Ishikawa (cell line): ENCODE data around the gene NEO1.

Source experiments
- CEBPB ChIP-seq: IDR thresholded peaks from 2 replicates; pipeline ENCODE4 v1.6.1; 2012
- CREB1 ChIP-seq: IDR thresholded peaks from 2 replicates; pipeline ENCODE4 v1.6.1; 2012; ENCODE audit warnings: low read depth
- EGR1 ChIP-seq: IDR thresholded peaks from 2 replicates; pipeline ENCODE4 v1.6.1; 2012
- EP300 ChIP-seq: IDR thresholded peaks from 2 replicates; pipeline ENCODE4 v1.6.1; 2012; ENCODE audit warnings: borderline replicate concordance
- FOXM1 ChIP-seq: IDR thresholded peaks from 2 replicates; pipeline ENCODE4 v1.6.1; 2012; ENCODE audit warnings: low read depth, borderline replicate concordance
- MAX ChIP-seq: IDR thresholded peaks from 2 replicates; pipeline ENCODE4 v1.6.1; 2012
- NFIC ChIP-seq: IDR thresholded peaks from 2 replicates; pipeline ENCODE4 v1.6.1; 2012
- RAD21 ChIP-seq: IDR thresholded peaks from 2 replicates; pipeline ENCODE4 v1.6.1; 2012; ENCODE audit warnings: low read depth
- REST ChIP-seq: IDR thresholded peaks from 2 replicates; pipeline ENCODE4 v1.6.1; 2012; ENCODE audit warnings: low read depth, mild to moderate bottlenecking
- TAF1 ChIP-seq: IDR thresholded peaks from 2 replicates; pipeline ENCODE4 v1.6.1; 2012; ENCODE audit warnings: low read depth, mild to moderate bottlenecking
- TCF12 ChIP-seq: IDR thresholded peaks from 2 replicates; pipeline ENCODE4 v1.6.1; 2012; ENCODE audit warnings: low read depth
- TEAD4 ChIP-seq: IDR thresholded peaks from 2 replicates; pipeline ENCODE4 v1.6.1; 2012
- USF1 ChIP-seq: IDR thresholded peaks from 2 replicates; pipeline ENCODE4 v1.6.1; 2012
- YY1 ChIP-seq: IDR thresholded peaks from 2 replicates; pipeline ENCODE4 v1.6.1; 2012; ENCODE audit warnings: low read depth
- ZBTB7A ChIP-seq: IDR thresholded peaks from 2 replicates; pipeline ENCODE4 v1.6.1; 2012; ENCODE audit warnings: low read depth

Gene NEO1

GRCh38 chr15:73305331-73306211, 253.3 kb downstream of the NEO1 start:
- TF ChIP-seq REST (no peak), TCF12 (no peak), YY1 (no peak), EGR1 (no peak), RAD21 (peak; percentile 84), NFIC (no peak)

GRCh38 chr15:73308305-73308704, 256.0 kb downstream of the NEO1 start:
- TF ChIP-seq REST (no peak), NFIC (no peak), EP300 (no peak), TEAD4 (no peak), TAF1 (no peak), FOXM1 (no peak), USF1 (no peak), CREB1 (no peak), RAD21 (no peak), TCF12 (no peak), ZBTB7A (no peak), YY1 (no peak), CEBPB (no peak), EGR1 (no peak), MAX (no peak)

- TF ChIP-seq REST (no peak), YY1 (no peak), TAF1 (no peak), RAD21 (no peak), CREB1 (no peak), USF1 (no peak), MAX (no peak), CEBPB (no peak), TEAD4 (no peak), FOXM1 (no peak), EP300 (no peak), TCF12 (no peak)
These were observed 261.6 kb downstream of the NEO1 start for GRCh38 chr15:73313861-73314260.

- TF ChIP-seq MAX (no peak), EP300 (no peak), TEAD4 (no peak), REST (no peak), CREB1 (no peak), TCF12 (no peak), EGR1 (no peak), YY1 (no peak), TAF1 (no peak), RAD21 (no peak), ZBTB7A (no peak), USF1 (no peak), FOXM1 (no peak)
These were observed 265.6 kb downstream of the NEO1 start for GRCh38 chr15:73317651-73318462.
